Activated T-cell treated with anti-CD3 and anti-CD28 coated beads, Interleukin-2, amount 50 U/mL, for 24 hours (primary cell): ENCODE results near the gene HPS1.
"Not testable (repeated sequence)": the region's sequence is repeated elsewhere in the genome, so short reads cannot be mapped to it uniquely, and the experiment has no call there.

ENCODE experiments used
- DNase-seq: peaks from one replicate; pipeline ENCODE4 v3.0.0-alpha.2; 2020
- H3K27ac Mint-ChIP-seq: 2 replicates; pipeline ENCODE4 v1.8.0; 2020; ENCODE audit warnings: mild to moderate bottlenecking, mixed read lengths
- H3K27me3 Mint-ChIP-seq: 2 replicates; pipeline ENCODE4 v1.8.0; 2020; ENCODE audit warnings: mixed read lengths
- H3K36me3 Mint-ChIP-seq: 2 replicates; pipeline ENCODE4 v1.8.0; 2020; ENCODE audit warnings: low read depth, mixed read lengths
- H3K4me1 Mint-ChIP-seq: 2 replicates; pipeline ENCODE4 v1.8.0; 2020; ENCODE audit warnings: low read depth, mixed read lengths
- H3K4me3 Mint-ChIP-seq: 2 replicates; pipeline ENCODE4 v1.8.0; 2020; ENCODE audit warnings: mild to moderate bottlenecking, moderate library complexity, mixed read lengths
- H3K9me3 Mint-ChIP-seq: 2 replicates; pipeline ENCODE4 v1.8.0; 2020; ENCODE audit warnings: mixed read lengths

The HPS1 gene

DNA sequence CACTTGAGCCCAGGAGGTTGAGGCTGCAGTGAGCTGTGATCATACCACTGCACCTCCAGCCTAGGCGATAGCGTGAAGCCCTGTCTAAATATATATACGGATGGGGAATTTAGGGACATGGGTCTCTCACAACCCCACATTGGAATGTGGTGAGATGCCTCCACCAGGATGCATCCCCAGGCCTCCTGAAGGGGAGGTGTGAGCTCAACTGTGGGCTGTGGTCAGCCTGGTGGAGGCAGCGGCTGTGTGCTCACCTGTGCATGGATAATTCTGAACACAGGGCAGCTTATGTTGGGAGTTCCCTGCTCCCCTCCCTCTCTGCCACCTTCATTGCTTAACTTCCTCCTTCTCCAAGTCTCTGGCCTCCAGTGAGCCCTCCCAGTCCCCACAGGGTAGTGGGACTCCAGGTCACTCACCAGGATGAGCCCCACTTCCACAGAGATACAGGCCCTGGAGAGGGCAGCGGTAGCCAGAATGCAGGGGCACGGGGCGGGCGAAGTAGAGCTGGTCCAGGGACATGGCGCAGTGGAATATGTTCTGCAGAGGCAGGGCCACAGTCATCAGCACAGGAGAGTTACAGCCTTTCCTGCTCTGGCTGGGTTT is 62.1 kb downstream of the HPS1 start:
- no peak for DNase-seq
- no peaks in the 10 kb centered on the region for H3K9me3 Mint-ChIP-seq
- H3K4me3 Mint-ChIP-seq = no peak overlapping the region
- no peaks in the 10 kb centered on the region for H3K27me3 Mint-ChIP-seq
- H3K4me1 Mint-ChIP-seq = no peaks in the 10 kb centered on the region
- peaks cover 6% of the 10 kb centered on the region for H3K36me3 Mint-ChIP-seq
- no peak overlapping the region for H3K27ac Mint-ChIP-seq

- Mint-ChIP-seq H3K4me1 (no peaks in the 10 kb centered on the region), H3K36me3 (peaks cover 6% of the 10 kb centered on the region), H3K9me3 (no peaks in the 10 kb centered on the region), H3K27ac (no peak overlapping the region), H3K27me3 (no peaks in the 10 kb centered on the region), H3K4me3 (no peak overlapping the region)
- DNase-seq = no peak
These were observed 62.9 kb downstream of the HPS1 start for GRCh38 chr10:98383869-98384268.

DNA sequence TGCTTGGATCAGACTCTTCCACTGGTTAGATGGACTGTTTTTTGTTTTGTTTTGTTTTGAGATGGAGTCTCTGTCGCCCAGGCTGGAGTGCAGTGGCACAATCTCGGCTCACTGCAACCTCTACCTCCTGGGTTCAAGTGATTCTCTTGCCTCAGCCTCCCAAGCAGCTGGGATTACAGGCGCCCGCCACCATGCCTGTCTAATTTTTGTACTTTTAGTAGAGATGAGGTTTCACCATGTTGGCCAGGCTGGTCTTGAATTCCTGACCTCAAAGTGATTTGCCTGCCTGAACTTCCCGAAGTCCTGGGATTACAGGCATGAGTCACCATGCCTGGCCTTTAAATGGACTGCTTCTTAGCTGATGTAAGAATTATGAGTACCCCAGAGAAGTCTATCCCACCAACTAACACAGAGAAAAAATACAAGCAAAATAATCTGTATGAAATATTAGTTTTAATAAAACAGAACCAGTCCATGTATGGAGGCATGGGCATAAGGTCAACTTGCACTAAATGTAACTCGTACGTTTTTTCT is 63.5 kb downstream of the HPS1 start:
- H3K4me3 Mint-ChIP-seq, DNase-seq, H3K4me1 Mint-ChIP-seq, H3K27ac Mint-ChIP-seq, H3K36me3 Mint-ChIP-seq, H3K9me3 Mint-ChIP-seq, H3K27me3 Mint-ChIP-seq: not testable (repeated sequence)

GRCh38 chr10:98382691-98383101 is 64.0 kb downstream of the HPS1 start:
- H3K27ac Mint-ChIP-seq = no peak overlapping the region
- H3K9me3 Mint-ChIP-seq = peaks cover 3% of the 10 kb centered on the region
- H3K27me3 Mint-ChIP-seq = no peaks in the 10 kb centered on the region
- peaks cover 6% of the 10 kb centered on the region for H3K36me3 Mint-ChIP-seq
- no peak overlapping the region for H3K4me3 Mint-ChIP-seq
- no peaks in the 10 kb centered on the region for H3K4me1 Mint-ChIP-seq
- DNase-seq = no peak

GRCh38 chr10:98380493-98381339 is 66.0 kb downstream of the HPS1 start:
- peaks cover 4% of the 10 kb centered on the region for H3K9me3 Mint-ChIP-seq
- H3K4me3 Mint-ChIP-seq = no peak overlapping the region
- DNase-seq = no peak
- peaks cover 6% of the 10 kb centered on the region for H3K36me3 Mint-ChIP-seq
- H3K27ac Mint-ChIP-seq = no peak overlapping the region
- H3K27me3 Mint-ChIP-seq = no peaks in the 10 kb centered on the region
- H3K4me1 Mint-ChIP-seq = no peaks in the 10 kb centered on the region

DNA sequence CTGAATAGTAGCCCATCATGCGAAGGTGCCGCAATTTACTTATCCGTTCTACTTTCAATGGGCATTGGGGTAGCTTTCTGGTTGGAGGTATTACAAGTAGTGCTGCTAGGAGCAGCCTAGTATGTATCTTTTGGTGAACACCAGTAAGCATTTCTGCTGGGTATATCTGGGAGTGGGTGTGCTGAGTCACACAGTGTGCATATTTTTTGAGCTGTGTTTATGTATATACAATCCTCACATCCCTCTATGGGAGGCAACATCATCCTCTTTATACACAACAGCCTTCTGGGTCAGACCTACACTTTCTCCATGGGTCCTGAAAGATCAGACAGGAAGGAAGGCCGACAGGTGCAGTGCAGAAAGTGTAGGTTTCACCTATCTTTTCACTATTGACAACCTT is 68.0 kb downstream of the HPS1 start:
- Mint-ChIP-seq H3K27me3 (peaks cover 6% of the 10 kb centered on the region), H3K4me1 (no peaks in the 10 kb centered on the region), H3K9me3 (peaks cover 4% of the 10 kb centered on the region), H3K36me3 (peaks cover 6% of the 10 kb centered on the region), H3K27ac (no peak overlapping the region), H3K4me3 (no peak overlapping the region)
- no peak for DNase-seq

- H3K36me3 Mint-ChIP-seq = no peaks in the 10 kb centered on the region
- DNase-seq = no peak
- H3K4me3 Mint-ChIP-seq = no peak overlapping the region
- peaks cover 6% of the 10 kb centered on the region for H3K27me3 Mint-ChIP-seq
- no peak overlapping the region for H3K27ac Mint-ChIP-seq
- H3K9me3 Mint-ChIP-seq = peaks cover 4% of the 10 kb centered on the region
- H3K4me1 Mint-ChIP-seq = no peaks in the 10 kb centered on the region
These were observed 69.2 kb downstream of the HPS1 start for GRCh38 chr10:98377536-98377935.

DNA sequence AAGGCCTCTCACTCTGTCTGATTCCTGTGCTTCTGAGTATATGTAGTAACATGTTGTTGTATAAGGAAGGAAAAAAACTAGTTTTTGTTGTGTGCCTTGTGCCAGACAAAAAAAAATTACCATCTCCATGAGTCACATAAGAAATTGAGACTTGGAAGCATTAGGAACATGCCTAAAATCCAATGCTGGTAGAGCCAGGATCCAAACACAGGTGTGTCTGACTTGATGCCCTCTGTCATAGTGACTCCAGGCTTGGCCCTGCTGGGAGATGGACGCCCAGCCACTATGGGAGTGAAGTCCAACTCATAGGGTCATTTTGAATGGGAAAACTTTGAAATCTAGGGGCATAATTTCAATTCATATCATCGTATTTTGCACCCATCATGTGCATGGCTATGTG is 69.7 kb downstream of the HPS1 start:
- Mint-ChIP-seq H3K27ac (no peak overlapping the region), H3K9me3 (peaks cover 4% of the 10 kb centered on the region), H3K4me1 (no peaks in the 10 kb centered on the region), H3K27me3 (peaks cover 6% of the 10 kb centered on the region), H3K36me3 (no peaks in the 10 kb centered on the region), H3K4me3 (no peak overlapping the region)
- DNase-seq = no peak

DNA sequence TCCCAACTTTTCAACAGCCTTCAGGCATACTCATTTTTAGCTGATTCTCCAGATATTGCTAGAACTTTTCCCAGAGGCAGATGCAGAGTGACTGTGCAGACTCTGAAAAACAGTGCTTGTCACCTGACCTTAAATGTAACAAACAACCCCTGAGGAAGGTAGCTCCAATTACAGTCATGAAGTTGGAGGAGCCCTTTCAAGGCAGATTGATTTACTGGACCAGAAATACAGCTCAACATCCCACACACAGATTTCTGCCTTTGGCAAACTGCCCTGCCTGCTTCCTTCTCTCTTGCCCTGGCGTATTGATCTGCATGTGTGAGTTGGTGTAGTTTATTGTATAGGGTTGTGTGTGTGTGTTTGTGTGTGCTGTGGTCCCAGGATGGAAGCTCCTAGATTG is 70.2 kb downstream of the HPS1 start:
- Mint-ChIP-seq H3K4me3 (no peak overlapping the region), H3K36me3 (no peaks in the 10 kb centered on the region), H3K9me3 (peaks cover 4% of the 10 kb centered on the region), H3K4me1 (no peaks in the 10 kb centered on the region), H3K27ac (no peak overlapping the region), H3K27me3 (peaks cover 6% of the 10 kb centered on the region)
- DNase-seq = no peak

DNA sequence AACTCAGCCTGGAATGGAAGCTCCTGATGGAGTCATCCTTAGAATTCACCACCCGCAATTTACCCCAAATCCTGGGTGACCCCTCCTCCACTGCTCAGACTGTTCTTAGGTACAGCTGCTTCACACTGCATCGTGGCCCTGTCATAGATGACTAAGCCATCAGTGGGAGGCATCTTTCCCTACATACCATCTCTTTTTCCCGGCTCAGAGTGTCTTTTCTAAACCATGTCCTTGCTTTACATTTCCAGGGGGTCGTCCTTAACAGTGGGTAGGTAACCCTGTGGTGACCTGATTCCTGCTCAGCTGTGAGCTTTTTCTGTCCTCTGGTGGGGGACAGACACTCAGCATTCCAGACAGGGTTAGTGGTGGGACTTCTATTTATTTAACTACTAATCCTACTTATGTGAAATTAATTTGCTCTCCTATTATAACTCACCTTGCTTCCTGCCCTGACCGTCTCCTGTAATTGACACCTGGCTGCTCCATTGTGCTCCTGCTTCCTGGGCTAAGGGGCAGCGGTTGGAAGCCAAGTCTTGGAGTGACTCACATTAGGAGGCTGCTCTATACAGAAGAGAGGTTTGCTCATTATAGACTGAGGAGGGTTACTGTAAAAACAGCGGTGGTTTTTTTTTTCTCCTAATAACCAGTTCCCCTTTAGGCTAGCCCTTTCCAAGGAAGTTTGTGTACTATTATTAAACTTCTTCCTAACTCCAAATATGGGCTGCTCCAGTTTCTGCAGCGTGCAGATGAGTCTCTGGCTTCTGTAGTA is 72.3 kb downstream of the HPS1 start:
- H3K27ac Mint-ChIP-seq = no peak overlapping the region
- H3K9me3 Mint-ChIP-seq = peaks cover 4% of the 10 kb centered on the region
- DNase-seq = no peak
- H3K4me1 Mint-ChIP-seq = no peaks in the 10 kb centered on the region
- no peak overlapping the region for H3K4me3 Mint-ChIP-seq
- H3K27me3 Mint-ChIP-seq = peaks cover 6% of the 10 kb centered on the region
- no peaks in the 10 kb centered on the region for H3K36me3 Mint-ChIP-seq

- no peak overlapping the region for H3K4me3 Mint-ChIP-seq
- no peaks in the 10 kb centered on the region for H3K4me1 Mint-ChIP-seq
- no peak for DNase-seq
- H3K27me3 Mint-ChIP-seq = peaks cover 6% of the 10 kb centered on the region
- H3K36me3 Mint-ChIP-seq = no peaks in the 10 kb centered on the region
- peaks cover 4% of the 10 kb centered on the region for H3K9me3 Mint-ChIP-seq
- H3K27ac Mint-ChIP-seq = no peak overlapping the region
These were observed 73.3 kb downstream of the HPS1 start for GRCh38 chr10:98373260-98374040.

GRCh38 chr10:98370831-98371820 is 75.6 kb downstream of the HPS1 start:
- peaks cover 6% of the 10 kb centered on the region for H3K27me3 Mint-ChIP-seq
- DNase-seq = no peak
- no peaks in the 10 kb centered on the region for H3K36me3 Mint-ChIP-seq
- no peak overlapping the region for H3K27ac Mint-ChIP-seq
- no peaks in the 10 kb centered on the region for H3K9me3 Mint-ChIP-seq
- no peaks in the 10 kb centered on the region for H3K4me1 Mint-ChIP-seq
- H3K4me3 Mint-ChIP-seq = no peak overlapping the region

DNA sequence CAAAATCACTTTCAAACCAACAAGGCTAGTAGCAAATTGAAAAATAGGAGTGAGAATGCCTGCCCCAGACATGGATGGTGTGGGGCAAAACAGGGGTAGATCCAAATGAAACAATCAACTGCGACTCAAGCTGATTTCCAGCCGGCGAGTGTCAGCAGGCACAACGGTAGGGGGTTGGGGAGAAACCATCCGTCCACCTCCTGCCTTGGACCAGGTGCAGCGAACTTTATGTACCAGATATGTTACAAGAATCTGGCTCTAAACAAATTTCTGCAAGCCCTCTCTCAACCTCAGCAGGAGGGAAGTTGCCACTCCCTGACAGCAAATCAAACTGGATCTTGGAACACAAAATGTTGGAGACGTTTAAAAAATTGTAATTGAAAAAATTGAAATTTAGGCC is 76.9 kb downstream of the HPS1 start:
- Mint-ChIP-seq H3K36me3 (no peaks in the 10 kb centered on the region), H3K27ac (no peak overlapping the region), H3K4me1 (no peaks in the 10 kb centered on the region), H3K9me3 (no peaks in the 10 kb centered on the region), H3K4me3 (no peak overlapping the region), H3K27me3 (peaks cover 6% of the 10 kb centered on the region)
- no peak for DNase-seq
